GM18517 (cell line): Measurements from ENCODE around the gene ULK4.

Source experiments
- ATAC-seq: cut with Tn5 transposase; IDR thresholded peaks from one replicate; pipeline ENCODE4 v1.9.1; 2021; ENCODE audit warnings: mild to moderate bottlenecking, moderate library complexity; ENCODE audit not compliant: unreplicated experiment

ULK4 gene

DNA sequence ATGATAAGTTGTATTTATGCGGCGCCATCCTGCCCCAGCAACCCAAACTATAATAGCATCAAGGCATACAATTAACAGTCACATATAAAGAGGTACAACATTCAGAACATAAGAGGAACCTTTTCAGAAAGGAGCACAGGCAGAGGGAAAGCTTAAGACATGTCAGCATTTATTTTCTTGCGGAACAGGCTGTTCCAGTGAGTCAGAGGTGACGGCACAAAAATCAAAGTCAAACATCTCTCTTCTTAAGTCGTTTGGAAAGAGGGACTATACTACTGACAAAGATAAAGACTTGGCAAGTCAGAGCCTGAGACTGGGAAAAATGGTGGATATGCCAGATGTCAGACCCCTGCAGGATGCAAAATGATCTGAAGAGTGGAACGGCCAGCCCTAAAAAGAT lies 634.2 kb downstream of the ULK4 start:
- no peak for ATAC-seq

GRCh38 chr3:41324156-41324475 lies 637.8 kb downstream of the ULK4 start:
- ATAC-seq = no peak

DNA sequence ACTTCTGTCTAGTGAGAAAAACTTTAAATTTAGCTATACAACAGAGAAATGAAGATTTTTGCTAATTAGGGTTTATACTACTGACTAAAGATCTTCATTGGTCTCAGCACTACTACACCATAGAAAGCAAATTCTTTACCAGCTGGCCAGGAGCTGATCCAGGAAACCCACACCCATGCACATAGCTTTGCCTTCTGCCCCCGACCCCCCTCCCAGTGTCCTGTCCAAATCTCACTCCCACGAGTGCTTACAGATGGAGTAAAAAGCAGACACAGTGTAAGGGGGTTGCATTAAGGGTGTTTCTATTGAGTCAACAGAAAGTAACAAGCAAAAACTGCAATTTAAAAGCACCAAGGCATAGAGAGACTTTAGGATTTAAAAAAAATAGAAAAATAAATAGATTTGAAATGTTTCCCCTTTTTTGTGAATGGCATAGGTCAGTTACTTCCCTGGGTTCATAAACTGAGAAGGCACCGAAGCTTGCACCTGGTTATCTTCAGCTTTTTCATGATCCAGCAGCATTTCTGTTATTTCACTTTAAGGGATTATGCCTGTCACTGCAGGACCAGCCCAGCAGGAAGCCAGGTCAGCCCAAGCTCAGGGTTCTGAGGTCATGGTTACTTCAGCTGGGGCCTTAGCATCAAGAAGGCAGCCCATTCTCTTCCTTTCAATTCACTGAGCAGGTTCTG lies 638.3 kb downstream of the ULK4 start:
- no peak for ATAC-seq

GRCh38 chr3:41321642-41321980 lies 640.3 kb downstream of the ULK4 start:
- no peak for ATAC-seq

DNA sequence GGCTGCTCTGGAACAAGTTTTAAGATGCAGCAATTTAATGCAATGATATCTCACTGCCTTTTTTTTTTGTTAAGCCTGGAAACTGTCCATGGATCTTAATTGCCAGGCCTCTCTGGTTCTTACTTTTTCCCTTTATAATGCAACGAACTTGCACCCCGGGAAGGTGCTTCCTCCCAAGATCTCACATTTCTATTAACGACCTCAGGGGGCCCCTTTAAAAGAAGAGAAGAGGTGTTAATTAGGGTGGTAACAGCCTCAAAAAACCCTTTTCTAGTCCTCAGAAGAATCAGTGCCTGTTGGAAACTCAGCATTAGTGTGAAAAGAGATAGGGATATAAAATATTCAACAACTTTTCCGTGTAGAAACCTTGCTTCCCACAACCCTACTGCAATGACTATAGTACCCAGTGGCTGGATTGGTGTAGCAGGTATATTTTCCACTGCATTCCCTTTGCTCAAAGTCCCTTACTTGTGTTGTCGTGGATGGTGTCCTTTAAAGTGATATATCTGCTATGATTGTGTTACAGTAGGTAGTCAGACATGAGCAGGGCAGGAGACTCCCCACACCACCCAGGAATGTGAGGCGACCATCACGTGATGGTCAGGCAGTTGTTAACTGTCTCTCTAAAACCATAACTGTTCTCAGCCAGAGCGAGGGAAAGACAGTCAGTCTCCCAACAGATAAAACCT lies 640.8 kb downstream of the ULK4 start:
- ATAC-seq = no peak

DNA sequence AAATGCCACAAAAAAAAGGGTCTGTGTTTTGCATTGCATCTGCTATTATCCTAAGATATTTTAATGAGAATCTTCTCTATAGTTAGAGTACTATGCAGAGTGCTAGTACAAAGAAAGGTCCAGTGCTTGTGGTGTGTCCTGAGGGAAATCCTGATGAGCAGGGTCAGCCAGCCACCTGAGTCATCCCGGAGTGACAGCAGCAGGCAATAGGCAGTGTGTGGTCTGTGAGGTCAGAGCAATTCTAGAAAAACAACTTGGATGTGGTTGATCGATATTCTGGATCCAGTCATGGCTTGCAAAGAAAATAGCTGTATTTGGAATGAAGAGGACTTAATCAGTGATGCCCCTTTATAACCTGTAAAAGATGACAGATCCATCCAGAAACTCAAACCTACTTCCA lies 643.4 kb downstream of the ULK4 start:
- ATAC-seq = no peak

DNA sequence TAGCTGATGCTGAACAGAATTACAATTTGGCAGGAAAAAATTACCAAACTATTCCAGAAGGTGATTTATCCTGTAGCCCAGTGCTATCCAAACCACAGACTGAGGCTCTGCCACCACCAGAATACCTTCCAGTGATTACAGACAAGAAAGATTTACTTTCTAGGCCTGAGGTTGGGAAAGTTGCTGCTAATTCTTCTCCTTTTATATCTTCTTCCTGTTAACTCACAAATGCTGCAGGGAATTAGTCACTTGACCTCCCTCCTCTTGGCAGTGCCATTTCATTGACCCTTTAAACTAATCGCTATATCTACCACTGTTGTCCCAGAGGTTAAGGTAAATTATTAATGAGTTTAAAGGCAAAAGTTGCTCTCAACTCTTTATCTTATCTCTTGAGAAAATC lies 644.2 kb downstream of the ULK4 start:
- ATAC-seq = no peak

DNA sequence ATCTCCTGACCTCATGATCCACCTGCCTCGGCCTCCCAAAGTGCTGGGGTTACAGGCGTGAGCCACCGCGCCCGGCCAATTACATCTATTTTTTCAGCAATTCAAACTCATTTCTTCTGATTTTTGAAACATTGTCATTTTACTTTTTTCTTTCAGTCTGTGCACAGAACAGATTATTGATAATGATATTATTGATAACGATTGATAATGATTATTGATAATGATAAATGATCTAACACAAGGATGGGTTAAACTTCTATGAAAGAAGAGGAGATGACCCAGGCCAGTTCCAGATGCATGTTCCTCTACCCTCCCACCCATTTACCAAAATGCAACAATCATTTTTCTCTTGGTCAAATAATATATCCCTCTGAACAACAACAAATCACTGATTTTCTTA lies 644.6 kb downstream of the ULK4 start:
- no peak for ATAC-seq

- no peak for ATAC-seq
Measured at GRCh38 chr3:41315126-41315525, 646.8 kb downstream of the ULK4 start.

GRCh38 chr3:41308119-41308518 lies 653.8 kb downstream of the ULK4 start:
- no peak for ATAC-seq

- ATAC-seq = no peak
Measured at GRCh38 chr3:41307065-41307464, 654.8 kb downstream of the ULK4 start.

DNA sequence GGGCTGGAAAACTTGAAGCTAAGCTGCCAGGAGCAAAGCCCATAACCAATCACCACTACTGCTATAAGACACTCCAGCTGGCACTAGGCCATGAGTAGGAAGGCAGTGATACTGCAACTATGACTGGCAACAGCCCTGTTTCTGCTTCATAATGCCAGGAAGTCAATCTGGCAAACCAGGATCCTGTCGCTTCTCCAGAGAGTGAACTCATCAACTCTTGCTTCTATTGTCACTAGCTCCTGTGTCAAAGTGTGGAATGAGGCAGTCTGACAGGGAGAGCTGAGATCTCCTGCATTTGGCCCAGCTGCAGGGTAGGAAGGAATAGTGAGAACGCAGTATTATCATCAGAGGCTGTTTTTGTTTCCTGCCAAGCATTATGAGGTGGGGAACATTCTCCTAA lies 657.3 kb downstream of the ULK4 start:
- no peak for ATAC-seq

- ATAC-seq = no peak
Measured at GRCh38 chr3:41302295-41302694, 659.6 kb downstream of the ULK4 start.

DNA sequence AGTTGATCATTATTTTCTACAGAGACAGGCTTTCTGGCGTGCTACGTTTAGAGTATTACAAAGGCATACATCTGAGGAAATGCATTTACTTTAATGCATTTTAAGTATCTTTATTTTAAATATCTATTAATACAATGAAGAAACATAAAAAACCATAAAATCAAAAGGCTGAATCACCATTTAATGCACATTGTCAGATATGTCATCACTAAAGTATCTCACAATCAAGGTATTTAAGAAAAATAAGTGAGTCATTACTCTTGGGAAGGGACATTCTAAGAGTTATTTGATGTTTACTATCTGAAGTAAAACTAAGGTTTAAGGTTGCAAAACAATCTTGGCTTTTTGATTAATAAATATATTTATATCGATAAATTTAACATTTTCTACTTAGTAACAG lies 660.4 kb downstream of the ULK4 start:
- ATAC-seq = no peak

DNA sequence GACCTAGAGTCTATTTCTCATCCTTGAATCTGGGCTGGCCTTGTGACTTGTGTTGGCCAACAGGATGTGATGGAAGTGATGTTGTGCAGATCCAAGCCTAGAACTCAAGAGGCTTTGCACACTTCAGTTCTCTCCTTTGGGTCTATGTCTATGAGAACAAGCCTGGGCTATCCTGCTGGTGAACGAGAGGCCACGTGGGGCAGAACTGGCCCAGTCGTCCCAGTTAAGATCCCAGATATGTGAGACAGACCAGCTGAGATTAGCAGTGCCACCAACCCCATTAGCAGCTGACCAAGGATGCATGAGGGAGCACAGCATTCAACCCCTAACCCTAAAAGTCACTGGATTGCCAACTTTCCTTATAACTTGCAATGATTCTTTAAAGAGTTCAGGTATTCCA lies 662.9 kb downstream of the ULK4 start:
- ATAC-seq = no peak

DNA sequence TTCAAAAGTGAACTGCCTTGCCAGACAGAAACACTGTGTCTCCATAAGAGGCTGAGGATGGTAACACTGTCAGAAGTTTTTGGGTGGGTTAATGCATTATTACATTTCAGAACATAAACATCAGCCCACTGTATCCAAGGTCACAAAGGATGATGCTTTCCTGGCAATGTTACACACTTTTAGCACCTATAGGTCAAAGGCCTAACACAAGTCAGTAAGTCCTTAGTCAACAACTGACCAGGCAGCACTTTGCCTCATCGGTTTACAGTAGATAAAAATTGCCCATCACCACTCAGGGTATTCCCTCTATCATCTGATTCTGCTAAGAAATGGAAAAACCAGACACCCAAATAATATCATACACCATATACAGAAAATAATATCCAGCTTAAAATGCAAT lies 664.2 kb downstream of the ULK4 start:
- no peak for ATAC-seq

GRCh38 chr3:41296556-41296955 lies 665.3 kb downstream of the ULK4 start:
- no peak for ATAC-seq

- no peak for ATAC-seq
Measured at GRCh38 chr3:41295740-41296139, 666.2 kb downstream of the ULK4 start.

- ATAC-seq = no peak
Measured at GRCh38 chr3:41293169-41293681, 668.7 kb downstream of the ULK4 start.

DNA sequence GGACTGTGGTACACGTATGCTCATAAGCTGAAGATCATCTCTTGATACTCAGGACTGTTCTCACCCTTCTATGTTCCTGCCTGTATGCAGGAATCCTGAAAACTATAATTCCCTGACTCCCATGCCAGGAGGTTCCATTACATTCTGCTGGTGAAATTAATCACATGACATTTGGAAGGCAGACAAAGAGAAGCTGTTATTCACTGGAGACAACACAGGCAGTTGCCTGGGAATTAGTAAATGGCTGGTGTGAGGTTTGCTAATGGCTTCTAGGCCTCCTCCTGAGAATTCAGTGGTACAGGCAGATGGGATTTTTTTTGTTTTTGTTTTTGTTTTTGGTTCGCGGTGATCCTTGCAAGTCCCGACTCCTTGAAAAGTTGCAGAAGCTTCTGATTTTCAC lies 671.2 kb downstream of the ULK4 start:
- no peak for ATAC-seq

- ATAC-seq = no peak
Measured at GRCh38 chr3:41290306-41290705, 671.6 kb downstream of the ULK4 start.

DNA sequence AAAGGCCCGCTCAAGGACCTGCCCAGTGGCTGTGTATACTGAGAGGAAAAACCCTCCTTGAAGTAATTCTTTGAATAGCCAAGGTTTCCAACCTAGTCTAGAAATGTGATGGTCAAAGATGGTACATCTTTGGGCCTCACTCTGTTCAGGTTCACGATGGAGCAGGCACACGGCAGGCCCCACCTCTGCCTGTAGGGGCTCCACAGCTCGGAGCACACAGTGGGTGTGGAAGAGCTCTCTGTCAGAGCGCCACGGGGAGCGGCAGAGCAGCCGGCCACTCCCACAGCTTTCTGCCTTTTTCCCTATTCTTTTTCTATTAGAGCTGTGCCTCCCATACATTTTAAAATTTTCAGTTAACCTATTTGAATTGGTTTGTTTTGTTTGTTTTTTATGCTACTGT lies 673.1 kb downstream of the ULK4 start:
- no peak for ATAC-seq

DNA sequence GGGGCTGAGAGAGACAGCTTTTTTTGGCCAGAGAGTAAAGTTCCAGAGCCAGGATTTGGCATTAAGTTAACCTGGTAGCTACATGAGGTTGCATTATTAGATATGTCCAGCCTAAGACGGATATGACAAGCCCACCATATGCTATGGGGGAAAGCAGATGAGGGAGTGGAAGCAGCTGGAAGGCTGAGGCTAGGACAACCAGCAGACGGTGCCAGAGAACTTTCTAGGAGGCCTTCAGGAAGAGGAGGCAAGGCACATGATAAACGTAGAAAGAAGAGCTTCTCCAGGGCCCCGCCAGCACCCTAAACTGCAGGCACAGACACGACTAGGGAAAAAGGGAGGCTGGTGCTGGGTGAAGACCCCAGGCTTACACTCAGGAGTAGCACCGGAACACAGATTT lies 675.6 kb downstream of the ULK4 start:
- ATAC-seq = no peak
